Stimulated activated CD4-positive, alpha-beta T cell treated with anti-CD3 and anti-CD28 coated beads, Interleukin-15, amount 100 ng/mL, for 24 hours (primary cell): ENCODE measurements around the gene FAM234A.

Experiments
- DNase-seq: peaks from one replicate; pipeline ENCODE4 v3.0.0-alpha.2; 2020

FAM234A gene

DNA sequence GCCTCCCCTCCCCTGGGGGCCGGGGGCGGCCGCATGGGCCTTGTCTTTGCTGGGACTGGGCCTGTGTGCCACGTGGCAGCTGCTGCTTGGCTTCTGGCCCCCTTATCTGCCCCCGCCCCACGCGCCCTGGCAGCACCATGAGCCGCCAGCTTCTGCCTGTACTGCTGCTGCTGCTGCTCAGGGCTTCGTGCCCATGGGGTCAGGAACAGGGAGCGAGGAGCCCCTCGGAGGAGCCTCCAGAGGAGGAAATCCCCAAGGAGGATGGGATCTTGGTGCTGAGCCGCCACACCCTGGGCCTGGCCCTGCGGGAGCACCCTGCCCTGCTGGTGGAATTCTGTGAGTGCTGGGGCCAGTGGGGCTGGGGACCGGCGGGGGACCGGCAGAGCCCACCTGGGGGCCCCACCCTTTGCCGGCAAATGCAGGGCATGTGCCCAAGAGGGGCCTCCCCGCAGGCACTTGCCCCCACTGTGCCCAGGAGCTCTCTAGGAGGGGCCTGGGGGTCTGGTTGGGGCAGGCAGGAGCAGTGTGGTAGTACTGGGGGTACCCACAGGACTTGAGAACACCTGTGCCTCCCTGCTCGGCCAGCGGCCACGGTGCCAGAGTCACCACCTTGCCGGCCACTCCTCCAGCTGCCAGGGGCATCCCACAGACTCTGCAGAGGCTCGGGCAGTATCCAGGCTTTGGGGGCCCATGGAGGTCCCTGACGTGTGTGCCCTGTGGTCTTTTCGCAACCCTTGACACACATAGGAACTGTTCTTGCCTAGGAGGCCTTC is 48.6 kb downstream of the FAM234A start, which contains the start of gene PDIA2:
Gene PDIA2, plus strand, starts transcription at position 132 of the 773 bp plus-strand sequence. Its CDS starts 6 bp downstream, at position 138.
- no peak for DNase-seq

DNA sequence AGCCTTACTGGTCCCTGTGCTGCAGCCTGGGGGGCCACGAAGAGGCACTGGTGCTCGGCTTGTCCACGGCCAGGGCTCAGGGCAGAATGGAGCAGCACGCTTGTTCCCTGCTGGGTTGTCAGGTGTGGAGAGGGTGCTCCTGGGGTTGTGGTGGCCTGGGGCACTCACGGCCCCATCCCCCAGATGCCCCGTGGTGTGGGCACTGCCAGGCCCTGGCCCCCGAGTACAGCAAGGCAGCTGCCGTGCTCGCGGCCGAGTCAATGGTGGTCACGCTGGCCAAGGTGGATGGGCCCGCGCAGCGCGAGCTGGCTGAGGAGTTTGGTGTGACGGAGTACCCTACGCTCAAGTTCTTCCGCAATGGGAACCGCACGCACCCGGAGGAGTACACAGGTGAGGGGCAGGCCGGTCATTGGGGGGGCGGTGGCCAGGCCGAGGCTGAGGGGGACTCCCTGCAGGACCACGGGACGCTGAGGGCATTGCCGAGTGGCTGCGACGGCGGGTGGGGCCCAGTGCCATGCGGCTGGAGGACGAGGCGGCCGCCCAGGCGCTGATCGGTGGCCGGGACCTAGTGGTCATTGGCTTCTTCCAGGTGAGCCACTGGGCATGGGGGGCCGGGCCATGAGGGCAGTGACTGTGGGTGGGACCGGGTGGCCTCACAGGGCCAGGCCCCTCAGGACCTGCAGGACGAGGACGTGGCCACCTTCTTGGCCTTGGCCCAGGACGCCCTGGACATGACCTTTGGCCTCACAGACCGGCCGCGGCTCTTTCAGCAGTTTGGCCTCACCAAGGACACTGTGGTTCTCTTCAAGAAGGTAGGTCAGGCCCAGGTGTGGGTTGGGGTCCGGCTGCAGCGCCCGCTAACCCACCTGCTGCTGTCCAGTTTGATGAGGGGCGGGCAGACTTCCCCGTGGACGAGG is 49.8 kb downstream of the FAM234A start:
- DNase-seq = no peak

DNA sequence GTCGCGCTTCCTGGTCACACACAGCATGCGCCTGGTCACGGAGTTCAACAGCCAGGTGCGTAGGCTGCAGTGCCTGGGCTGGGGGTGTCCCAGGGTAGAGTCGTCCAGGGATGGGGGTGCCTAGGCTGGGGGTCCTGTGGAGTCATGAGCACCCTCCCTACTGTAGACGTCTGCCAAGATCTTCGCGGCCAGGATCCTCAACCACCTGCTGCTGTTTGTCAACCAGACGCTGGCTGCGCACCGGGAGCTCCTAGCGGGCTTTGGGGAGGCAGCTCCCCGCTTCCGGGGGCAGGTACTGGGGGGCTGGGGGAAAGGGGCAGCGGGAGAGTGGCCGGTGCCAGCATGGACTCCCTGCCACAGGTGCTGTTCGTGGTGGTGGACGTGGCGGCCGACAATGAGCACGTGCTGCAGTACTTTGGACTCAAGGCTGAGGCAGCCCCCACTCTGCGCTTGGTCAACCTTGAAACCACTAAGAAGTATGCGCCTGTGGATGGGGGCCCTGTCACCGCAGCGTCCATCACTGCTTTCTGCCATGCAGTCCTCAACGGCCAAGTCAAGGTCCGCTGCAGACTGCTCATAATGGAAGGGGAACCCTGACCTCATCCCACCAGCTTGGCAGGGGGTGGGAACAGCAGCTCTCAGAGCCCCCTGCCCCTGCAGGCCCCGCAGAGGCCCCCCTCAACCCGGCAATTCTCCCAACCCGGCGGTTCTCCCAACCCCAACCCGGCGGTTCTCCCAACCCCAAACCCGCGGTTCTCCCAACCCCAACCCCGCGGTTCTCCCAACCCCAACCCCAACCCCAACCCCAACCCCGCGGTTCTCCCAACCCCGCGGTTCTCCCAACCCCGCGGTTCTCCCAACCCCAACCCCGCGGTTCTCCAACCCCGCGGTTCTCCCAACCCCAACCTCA is 50.8 kb downstream of the FAM234A start:
- DNase-seq = no peak

DNA sequence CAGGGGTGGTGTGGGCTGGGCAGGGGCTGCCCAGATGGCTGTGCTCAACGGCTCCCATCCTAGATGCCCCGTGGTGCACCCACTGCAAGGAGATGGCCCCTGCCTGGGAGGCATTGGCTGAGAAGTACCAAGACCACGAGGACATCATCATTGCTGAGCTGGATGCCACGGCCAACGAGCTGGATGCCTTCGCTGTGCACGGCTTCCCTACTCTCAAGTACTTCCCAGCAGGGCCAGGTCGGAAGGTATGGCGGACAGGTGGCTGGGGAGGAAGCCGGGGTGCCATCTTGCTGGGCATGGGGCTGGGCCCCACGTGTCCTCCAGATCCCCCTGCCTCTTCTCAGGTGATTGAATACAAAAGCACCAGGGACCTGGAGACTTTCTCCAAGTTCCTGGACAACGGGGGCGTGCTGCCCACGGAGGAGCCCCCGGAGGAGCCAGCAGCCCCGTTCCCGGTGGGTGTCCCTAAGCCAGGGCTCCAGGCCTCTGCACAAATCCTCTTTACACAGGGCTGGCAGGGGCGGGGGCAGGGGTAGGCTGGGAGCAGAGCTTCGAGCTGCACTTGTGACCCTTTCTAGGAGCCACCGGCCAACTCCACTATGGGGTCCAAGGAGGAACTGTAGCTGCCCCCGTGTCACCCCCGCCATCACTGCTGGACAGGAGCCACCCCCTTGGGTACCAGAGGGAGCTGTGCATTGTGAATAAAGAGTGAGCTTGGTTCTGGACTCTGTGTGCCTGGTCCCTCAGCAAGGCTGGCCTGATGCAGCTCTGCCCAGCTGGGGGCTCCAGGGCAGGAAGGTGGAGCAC is 52.1 kb downstream of the FAM234A start:
- no peak for DNase-seq

DNA sequence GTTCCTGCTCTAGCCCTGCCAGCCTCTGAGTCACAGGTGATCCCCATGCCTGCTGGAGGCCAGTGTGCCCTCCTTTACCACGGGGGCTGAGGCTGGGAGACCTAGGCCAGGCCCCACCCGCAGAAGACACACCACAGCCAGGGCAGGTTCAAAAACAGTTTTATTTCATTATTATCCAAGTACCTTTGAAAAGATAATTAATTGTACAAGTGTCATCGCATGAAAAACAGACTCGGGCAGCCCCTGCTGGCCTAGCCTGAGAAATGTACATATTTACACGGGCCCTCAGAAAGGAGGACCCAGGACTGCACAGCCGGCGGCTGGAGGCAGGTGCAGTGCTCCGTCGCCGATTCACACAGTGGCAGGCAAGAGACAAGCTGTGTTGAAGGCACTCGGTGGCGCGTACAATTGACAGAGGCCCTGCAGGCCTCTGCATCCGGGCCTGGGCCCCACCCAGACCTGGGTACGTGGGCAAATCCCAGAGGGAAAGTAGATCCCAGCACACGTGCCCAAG is 52.7 kb downstream of the FAM234A start:
- DNase-seq = no peak

DNA sequence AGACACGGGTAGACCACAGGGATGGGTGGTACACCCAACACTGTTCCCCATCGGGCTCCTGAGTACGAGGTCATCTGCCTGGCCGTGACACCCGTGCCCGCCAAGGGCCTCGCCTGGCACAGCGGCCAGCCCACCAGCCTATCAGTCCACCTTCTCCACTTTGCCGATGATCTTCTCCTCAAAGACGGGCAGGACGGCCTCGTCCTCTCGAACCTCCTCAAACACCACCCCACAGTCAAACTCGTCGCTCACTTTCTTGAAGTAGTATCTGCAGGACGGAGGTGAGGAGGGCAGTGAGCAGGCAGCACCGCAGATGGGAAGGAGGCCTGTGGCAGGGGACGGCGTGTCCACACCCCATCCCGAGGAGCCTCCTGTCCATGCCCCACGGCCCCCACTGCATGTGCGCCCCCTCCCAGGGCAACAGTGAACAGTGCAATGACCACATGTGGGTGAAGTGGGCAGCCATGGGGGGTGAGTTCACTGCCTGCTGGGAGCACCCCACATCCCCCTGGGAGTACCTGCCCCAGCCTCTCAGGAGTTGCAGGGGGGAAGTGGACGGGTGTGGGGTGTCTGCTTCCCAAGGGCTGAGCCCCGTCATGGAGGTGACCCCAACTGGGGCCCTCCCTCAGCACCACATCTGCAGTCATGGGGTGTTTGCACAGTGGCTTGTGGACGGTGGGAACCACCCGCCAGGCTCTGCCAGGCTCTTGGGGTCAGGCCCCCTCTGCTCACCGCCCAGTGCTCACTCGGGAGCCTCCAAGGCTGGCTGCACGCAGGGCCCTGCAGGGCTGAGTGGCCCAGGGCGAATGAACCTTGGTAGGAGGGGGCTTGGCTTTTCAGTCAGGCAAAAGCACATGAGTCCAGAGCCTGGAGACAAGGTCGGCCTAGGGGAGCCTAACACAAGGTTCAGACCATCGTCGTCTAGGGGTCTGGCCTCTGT is 53.6 kb downstream of the FAM234A start:
- no peak for DNase-seq

DNA sequence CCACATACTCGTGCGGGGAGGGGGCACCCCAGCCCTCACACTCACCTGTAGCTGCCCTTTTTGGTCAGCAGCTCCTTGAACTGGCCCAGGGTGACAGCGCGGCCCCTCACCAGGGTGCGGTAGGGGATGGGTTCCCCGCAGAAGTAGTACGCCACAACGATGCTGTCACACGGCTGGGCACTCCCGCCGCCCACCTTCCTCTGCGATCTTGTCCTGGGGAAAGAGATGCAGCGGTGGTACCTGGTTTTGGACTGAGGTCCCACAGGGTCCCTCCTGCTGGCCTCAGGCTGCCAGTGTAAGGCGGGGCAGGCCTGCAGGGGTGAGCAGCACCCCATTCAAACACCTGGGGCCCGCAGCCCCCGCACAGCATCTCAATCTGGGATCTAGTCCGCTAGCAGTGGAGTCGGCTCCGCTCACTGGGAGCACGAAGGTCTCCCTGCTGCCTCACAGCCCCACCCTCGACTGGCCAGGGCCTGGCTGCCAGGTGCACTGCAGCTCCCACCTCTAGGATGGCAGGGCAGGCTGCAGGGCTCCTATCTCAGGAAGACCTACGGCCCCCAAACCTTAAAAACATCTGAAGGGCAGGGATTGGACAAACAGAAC is 54.9 kb downstream of the FAM234A start:
- DNase-seq = no peak

DNA sequence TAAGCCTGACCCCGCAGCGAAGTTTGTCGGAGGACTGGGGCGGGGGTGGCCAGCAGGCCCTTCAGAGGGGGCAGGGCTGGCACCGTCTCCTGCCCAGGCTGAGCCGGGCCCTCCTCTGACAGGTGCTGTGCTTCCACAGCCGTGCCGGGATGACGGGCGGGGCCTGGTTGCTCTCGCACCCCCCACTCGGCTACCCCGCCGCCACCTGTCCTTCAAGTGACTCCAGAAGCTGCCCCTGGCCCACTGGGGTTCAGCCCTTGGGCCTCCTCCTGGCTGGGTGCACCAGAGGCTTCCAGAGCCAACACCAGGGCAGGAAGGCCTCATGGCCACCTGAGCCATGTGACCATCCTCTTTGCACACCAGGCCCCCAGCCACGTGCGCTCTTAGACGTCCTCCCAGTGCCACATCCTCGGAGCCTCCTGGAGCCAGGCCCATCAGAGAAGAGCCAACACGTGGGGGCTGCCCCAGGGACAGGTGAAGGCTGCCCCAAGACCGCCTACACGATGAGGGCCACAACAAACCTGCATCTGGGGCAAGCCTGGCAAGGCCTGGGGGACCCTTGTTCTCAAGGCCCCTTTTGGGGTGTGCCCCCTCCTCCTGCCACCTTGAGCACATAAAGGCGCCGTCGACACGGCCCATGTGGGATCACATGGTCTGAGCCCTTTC is 55.5 kb downstream of the FAM234A start:
- DNase-seq = no peak

DNA sequence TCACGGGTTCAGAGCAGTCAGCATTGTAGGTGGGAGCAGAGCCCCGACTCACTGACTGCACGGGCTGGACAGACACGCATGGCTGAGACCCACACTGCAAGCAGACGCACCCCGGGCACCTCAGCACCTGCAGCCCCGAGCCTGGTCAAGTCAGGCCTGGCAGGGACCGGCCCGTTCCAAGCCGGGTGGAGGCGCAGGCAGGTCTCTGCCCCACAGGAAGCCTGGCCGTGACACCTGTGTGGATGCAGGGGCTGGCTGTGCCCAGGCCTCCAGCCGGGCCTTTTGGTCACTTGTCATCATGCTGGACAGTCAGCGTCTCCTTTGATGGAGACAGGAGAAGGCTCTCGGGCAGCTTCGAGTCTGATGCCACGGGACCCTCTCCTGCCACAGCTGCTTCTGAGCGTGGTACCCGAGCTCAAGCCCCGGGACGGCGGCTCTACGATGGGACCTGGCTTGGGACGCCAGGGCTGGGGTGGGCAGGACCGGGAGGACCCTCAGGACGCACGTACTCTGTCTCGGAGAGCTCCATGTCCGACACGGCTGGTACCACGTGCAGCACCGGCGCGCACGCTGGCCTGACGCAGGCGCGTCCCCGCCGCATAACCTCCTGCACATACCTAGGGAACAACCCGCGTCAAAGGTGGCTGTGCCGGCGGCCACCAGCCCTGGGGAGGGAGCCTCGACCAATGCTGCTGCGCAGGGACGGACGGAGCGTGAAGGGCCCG is 56.2 kb downstream of the FAM234A start:
- DNase-seq = no peak

DNA sequence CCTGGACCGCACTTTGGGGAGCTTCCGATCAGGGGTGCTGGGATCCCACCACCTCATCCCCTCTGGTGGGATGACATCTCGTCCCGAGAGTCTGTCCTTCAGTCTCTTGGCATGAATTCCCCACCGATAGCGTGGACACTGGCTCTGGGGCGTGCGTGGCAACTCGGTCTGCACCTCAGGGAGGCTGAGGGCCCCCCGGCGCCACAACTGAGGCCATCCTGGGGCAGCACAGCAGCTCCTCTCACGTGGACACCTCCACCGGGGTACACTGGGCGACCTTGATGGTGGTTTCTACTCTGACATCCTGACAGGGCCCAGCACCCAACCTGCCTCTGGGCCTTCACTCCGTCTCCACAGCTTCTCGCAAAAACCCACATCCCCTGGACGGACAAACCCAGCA is 56.9 kb downstream of the FAM234A start:
- DNase-seq = no peak

DNA sequence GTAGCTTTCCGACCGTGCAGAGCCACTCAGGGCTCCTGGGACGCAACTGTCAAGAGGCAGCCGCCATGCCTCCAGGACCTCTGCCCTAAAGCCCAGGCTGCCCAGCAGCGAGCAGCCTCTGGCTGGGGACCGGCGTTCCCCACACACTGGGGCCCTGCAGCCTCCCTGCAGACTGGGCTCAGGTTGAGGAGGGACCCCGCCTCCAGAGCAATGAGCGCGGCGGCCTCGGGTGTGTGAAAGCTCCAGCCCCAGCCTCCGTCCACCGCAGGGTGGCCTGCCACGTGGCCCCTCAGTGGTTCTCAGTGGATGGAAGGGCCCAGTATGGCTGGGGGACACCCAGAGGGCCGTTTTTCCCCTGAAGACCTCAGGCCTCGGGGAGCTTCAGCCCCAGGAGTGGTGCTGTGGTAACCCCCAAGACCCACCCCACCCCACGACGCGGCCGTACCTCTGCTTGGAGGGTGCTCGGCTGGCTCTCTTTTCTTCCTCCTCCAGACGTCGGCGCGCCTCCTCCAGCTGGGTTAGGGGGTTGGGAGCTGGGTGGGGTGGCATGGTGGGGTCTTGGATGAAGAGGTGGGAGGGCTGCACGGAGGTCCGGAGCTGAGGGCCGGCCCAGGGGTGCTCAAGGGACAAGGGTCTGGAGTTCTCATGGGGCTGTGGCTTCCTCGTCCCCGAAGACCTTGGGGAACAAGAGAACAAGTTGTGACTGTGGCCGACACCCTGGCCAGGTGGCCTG is 58.6 kb downstream of the FAM234A start:
- DNase-seq = no peak

DNA sequence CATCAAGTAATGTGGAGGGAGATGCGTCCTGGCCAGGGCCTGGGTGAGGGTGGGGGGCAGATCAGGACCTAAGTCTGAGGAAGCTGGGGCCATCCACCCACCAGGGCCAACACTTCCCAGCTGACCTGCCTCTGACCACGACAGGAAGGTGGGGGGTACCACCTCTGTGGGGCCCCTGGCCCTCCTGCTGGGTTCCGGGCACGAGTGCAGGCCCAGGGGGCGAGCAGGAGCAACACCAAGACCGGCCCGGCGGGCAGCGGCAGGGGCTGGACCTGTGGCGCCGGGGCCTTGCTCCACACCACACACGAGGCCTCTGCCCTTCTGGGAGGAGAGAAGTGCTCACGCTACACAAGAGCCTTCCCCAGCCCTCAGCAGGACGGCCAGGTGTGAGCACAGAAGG is 61.7 kb downstream of the FAM234A start:
- no peak for DNase-seq

DNA sequence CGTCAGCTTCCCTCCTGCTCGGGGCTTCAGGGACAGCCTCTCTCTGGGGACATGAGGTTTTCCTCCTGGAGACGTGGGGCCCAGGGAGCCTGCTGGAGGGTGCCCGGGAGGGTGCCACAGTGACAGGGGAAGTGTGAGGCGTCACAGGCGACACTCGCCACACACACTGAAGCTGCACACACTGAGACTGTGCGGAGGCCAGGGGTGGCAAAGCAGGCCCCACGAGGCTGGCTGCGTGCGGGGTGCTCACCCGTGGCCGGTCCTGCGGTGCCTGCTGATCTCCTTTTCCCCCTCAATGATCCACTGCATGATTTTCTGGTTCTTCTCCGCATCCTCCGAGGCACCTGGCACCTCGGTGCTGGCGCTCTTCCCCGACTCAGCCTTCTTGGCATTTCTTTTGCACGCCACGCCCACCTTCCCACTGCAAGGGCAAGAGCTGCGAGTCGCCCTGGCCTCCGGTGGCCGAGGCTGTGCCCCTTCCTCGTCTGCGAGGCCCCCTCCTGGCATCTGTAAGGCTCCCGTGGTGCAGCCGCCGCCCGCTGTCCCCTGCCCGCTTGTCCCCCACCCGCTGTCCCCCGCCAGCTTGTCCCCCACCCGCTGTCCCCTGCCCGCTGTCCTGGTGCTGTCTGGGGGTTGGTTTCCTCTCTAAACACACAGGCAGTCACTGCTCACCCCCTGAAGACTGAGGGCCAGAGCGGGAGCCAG is 62.3 kb downstream of the FAM234A start:
- DNase-seq = no peak

DNA sequence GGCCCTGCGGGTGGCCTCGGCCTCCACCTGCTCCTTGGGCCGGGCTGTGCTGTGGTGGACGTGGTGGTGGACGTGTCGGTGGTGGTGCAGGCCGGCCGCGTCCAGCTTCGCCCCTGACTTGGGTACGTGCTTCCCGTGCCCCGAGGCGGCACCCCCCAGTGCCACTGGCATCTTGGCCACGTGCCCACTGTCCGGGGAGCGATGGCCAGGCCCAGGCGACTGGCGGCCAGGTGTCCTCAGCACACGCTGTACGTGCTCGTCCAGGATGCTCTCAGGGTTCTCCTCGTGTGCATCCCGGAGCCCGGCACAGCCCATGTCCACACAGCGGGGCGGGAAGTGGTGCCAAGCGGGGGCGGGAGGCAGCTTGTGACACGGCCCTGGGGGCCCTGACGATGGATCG is 63.2 kb downstream of the FAM234A start:
- no peak for DNase-seq

DNA sequence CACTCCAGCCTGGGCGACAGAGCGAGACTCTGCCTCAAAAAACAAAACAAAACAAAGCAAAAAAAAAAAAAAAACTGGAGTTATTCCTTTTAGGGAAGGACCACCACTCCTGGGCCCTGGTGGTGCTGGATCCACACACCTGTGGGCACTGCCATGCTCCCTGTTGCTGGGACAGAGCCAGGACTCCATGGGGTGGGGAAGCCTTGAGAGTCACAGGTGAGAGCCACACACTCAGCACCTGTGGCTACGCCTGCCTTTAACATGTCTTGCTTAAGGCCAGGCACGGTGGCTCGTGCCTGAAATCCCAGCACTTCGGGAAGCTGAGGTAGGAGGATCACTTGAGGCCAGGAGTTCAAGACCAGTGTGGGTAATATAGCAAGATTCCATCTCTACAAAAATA is 66.6 kb downstream of the FAM234A start:
- DNase-seq = no peak

DNA sequence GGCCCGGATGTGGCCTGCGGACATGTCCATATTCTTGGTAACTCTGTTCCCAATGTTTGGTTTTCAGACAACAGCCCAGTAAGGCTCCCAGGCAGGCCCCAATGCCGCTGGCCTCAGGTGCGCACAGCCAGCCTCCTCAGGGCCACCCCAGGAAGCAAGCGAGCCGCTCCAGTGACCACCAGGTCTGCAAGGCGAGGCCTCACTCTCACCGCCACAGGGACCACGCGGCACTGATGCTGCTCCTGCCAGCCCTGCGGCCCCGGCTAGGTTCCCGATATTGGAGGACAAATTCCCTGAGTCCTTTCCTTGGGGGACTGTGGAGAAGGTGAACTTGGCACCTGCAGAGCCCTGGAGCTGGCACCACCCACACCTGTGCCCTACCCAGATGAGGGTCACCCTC is 67.3 kb downstream of the FAM234A start:
- no peak for DNase-seq

DNA sequence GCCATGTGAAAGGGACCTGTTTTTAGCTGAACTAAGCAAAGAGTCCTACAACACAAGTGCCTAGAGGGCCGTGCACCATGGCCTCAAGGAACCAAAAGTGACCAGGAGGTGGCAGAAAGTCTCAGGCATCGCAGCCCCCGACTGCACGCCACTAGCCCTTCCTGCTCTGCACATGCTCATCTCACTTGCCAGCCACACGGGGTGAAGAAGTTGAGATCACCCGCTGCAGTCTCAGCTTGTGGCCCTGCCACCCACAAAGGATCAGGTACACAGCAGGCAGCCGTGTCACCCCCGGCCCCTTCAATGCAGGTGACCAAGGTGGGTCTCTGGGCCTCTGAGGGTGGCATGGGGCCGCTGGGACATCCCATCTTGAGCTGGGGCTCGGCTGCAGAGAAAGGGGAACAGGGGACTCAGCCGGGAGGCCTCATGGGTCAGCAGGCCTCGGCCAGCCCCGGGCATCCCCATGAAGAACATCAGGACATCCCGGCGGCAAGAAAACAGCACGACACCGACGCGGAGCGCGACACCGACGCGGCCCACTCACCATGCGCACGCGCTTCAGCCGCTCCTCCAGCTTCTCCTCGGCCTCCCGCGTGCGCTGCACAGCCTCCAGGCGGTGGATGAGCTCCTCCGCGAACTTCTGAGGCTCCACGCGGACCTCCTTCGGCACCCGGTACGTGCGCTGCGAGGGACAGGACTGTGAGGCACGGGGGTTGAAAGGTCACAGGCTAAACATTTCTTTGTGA is 69.3 kb downstream of the FAM234A start:
- no peak for DNase-seq
